NCI-H1930 (cell line): ENCODE data around the gene MTMR6.
"Not testable (repeated sequence)": the region's sequence is repeated elsewhere in the genome, so short reads cannot be mapped to it uniquely, and the experiment has no call there.

ENCODE experiments used
- DNase-seq, 2 experiments: peaks; one replicate each; lab custom pipeline; 2025; lab: John Stamatoyannopoulos, UW

MTMR6 gene

GRCh38 chr13:25286969-25287961 is at the start of gene MTMR6:
MTMR6 (minus strand) TSS chr13:25287488; CDS start chr13:25287247, 241 bp downstream.
- DNase-seq = peak; percentile 89 to 94

GRCh38 chr13:25335856-25336255 is 48.6 kb upstream of the MTMR6 start:
- DNase-seq = no peak

GRCh38 chr13:25330541-25330940 is 43.3 kb upstream of the MTMR6 start:
- no peak for DNase-seq

- DNase-seq = no peak
These were observed 42.4 kb upstream of the MTMR6 start for GRCh38 chr13:25329706-25330105.

GRCh38 chr13:25324100-25324499 is 36.8 kb upstream of the MTMR6 start:
- DNase-seq = no peak

GRCh38 chr13:25319771-25320170 is 32.5 kb upstream of the MTMR6 start:
- no peak for DNase-seq

GRCh38 chr13:25318946-25319345 is 31.7 kb upstream of the MTMR6 start:
- DNase-seq = not testable (repeated sequence)

- DNase-seq = no peak
These were observed 23.6 kb upstream of the MTMR6 start for GRCh38 chr13:25310891-25311290.

GRCh38 chr13:25306671-25307464 is 19.6 kb upstream of the MTMR6 start:
- no peak for DNase-seq

GRCh38 chr13:25302121-25302520 is 14.8 kb upstream of the MTMR6 start:
- DNase-seq = no peak

- peak; percentile 92 to 96 for DNase-seq
These were observed 14.2 kb upstream of the MTMR6 start, which contains the start of gene NUP58 for GRCh38 chr13:25301347-25302113. NUP58 (plus strand) TSS chr13:25301625; CDS start chr13:25301774, 149 bp downstream.

GRCh38 chr13:25300861-25301346 is 13.6 kb upstream of the MTMR6 start:
- DNase-seq = peak; percentile 51 to 68

GRCh38 chr13:25295701-25296100 is 8.4 kb upstream of the MTMR6 start:
- DNase-seq = no peak

- DNase-seq = no peak
These were observed 7.9 kb upstream of the MTMR6 start for GRCh38 chr13:25295228-25295627.

- DNase-seq = peak; percentile 43 to 87
These were observed 5.0 kb upstream of the MTMR6 start for GRCh38 chr13:25292301-25292700.

GRCh38 chr13:25291691-25292090 is 4.4 kb upstream of the MTMR6 start:
- DNase-seq = peak; percentile 33 to 69

- no peak for DNase-seq
These were observed 1.7 kb upstream of the MTMR6 start for GRCh38 chr13:25288966-25289365.

- DNase-seq = no peak
These were observed 850 bp downstream of the MTMR6 start for GRCh38 chr13:25286308-25286968.

GRCh38 chr13:25281935-25282332 is 5.4 kb downstream of the MTMR6 start:
- no peak for DNase-seq

- no peak for DNase-seq
These were observed 5.9 kb downstream of the MTMR6 start for GRCh38 chr13:25281193-25281934.
